ENCODE measurements around the gene SLC31A2. TPM values are rescaled to one million over a fixed set of nuclear protein-coding genes. Genes with fewer than 3 reads are reported as not detected.
"Not testable (repeated sequence)": the region's sequence is repeated elsewhere in the genome, so short reads cannot be mapped to it uniquely, and the experiment has no call there.

The SLC31A2 gene, protein sequence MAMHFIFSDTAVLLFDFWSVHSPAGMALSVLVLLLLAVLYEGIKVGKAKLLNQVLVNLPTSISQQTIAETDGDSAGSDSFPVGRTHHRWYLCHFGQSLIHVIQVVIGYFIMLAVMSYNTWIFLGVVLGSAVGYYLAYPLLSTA
- total RNA-seq (10 to 100 TPM in 3 of 4 donors, 1 to 10 TPM in 1; 10.0 to 21.5 (median 16.2) TPM), polyA plus RNA-seq (10 to 100 TPM; 11.5 to 35.4 (median 31.7) TPM)
- long read RNA-seq, donor 1, transcript SLC31A2-201 (4 exons, 1,785 nt), result major isoform, 12 of 13 reads
- long read RNA-seq, donor 1, partial matches to known transcripts, result 0 of 13 reads
- long read RNA-seq, donor 1, other reads (novel, unspliced or antisense), result 1 of 13 reads
- long read RNA-seq, donor 2, transcript SLC31A2-201 (4 exons, 1,785 nt), result major isoform, 44 of 46 reads
- long read RNA-seq, donor 2, partial matches to known transcripts, result 0 of 46 reads
- long read RNA-seq, donor 2, other reads (novel, unspliced or antisense), result 1 of 46 reads

GRCh38 chr9:113150670-113151611, at the start of gene SLC31A2:
Gene SLC31A2, plus strand, starts transcription at chr9:113151007. Its CDS starts 68 bp downstream, at chr9:113151075.
- TF ChIP-seq, protein P1, sequence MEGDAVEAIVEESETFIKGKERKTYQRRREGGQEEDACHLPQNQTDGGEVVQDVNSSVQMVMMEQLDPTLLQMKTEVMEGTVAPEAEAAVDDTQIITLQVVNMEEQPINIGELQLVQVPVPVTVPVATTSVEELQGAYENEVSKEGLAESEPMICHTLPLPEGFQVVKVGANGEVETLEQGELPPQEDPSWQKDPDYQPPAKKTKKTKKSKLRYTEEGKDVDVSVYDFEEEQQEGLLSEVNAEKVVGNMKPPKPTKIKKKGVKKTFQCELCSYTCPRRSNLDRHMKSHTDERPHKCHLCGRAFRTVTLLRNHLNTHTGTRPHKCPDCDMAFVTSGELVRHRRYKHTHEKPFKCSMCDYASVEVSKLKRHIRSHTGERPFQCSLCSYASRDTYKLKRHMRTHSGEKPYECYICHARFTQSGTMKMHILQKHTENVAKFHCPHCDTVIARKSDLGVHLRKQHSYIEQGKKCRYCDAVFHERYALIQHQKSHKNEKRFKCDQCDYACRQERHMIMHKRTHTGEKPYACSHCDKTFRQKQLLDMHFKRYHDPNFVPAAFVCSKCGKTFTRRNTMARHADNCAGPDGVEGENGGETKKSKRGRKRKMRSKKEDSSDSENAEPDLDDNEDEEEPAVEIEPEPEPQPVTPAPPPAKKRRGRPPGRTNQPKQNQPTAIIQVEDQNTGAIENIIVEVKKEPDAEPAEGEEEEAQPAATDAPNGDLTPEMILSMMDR (IDR thresholded peaks at IDR 0.05), result peak; percentile 23
- intact Hi-C loops (cut with DNase I), result loop anchor here in 1 of 2 donors (10.0 kb wide), 1 partner anchor 254 kb away; the partner anchor contains the start of gene ALAD
- H3K4me3 ChIP-seq, result peak within 1 kb of the TSS; percentile 84
- 1% methylated on average over 66 to 87 of the region's 87 CpGs for WGBS, 3 donors
- H3K27ac ChIP-seq, result peak within 1 kb of the TSS; percentile 86
- H3K4me1 ChIP-seq, result peaks cover 18% of the 10 kb centered on the region
- no peaks in the 10 kb centered on the region for H3K9me3 ChIP-seq
- no peaks in the 10 kb centered on the region for H3K27me3 ChIP-seq (ENCODE audit: insufficient read depth in 3 of 3, low read length in 2 of 3)
- H3K36me3 ChIP-seq (ENCODE audit: insufficient read depth in 1 of 2, low read depth in 1 of 2), result no peaks in the 10 kb centered on the region
- DNase-seq (peak; percentile 92 to 94), ATAC-seq (peak; percentile 89 to 96 (median 92))

DNA sequence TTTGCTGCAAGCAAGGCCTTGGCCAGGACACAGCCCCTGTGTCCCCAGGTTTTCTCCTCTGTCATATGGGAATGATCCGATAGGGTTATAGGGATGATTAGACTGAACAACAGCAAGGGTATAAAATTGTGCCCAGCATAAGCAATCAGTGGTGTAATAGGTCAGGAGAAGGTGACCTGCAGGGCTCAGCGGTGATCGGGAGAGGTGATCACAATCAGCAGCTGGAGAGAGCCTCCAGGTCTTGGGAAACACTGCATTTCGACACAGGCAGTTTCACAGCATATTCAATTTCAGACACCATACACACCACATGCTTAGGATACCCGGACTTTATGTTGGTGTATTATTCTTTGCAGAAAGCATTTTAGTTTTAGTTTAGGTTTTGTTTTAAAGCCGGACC, 45.5 kb upstream of the SLC31A2 start:
- no CpG with 5 or more reads among the region's 6 CpGs for WGBS, 3 donors
- H3K9me3 ChIP-seq; H3K4me1 ChIP-seq; ATAC-seq; H3K4me3 ChIP-seq; DNase-seq; H3K27ac ChIP-seq; H3K36me3 ChIP-seq (ENCODE audit: insufficient read depth in 1 of 2, low read depth in 1 of 2); H3K27me3 ChIP-seq (ENCODE audit: insufficient read depth in 3 of 3, low read length in 2 of 3): not testable (repeated sequence)
- intact Hi-C loops (cut with DNase I), result loop anchor here in 1 of 2 donors (10.0 kb wide), 1 partner anchor 181 kb away; no protein-coding TSS in a partner anchor

- H3K36me3 ChIP-seq (ENCODE audit: insufficient read depth in 1 of 2, low read depth in 1 of 2); H3K27ac ChIP-seq; H3K4me3 ChIP-seq; H3K9me3 ChIP-seq; H3K4me1 ChIP-seq; H3K27me3 ChIP-seq (ENCODE audit: insufficient read depth in 3 of 3, low read length in 2 of 3); DNase-seq: not testable (repeated sequence)
- WGBS, 3 donors, result 9 to 11% (median 10%) methylated on average over 4 to 8 of the region's 56 CpGs
- peak; percentile 78 to 88 (median 82) for ATAC-seq
- TF ChIP-seq, protein P1 (IDR thresholded peaks at IDR 0.05), result peak; percentile 38
- intact Hi-C loops (cut with DNase I), result loop anchor here in 1 of 2 donors (5.0 kb wide), 1 partner anchor 189 kb away; no protein-coding TSS in a partner anchor
Measured at GRCh38 chr9:113111065-113111951, 39.5 kb upstream of the SLC31A2 start.

GRCh38 chr9:113112706-113113510, 37.9 kb upstream of the SLC31A2 start:
- intact Hi-C loops (cut with DNase I), result loop anchor here in 1 of 2 donors (5.0 kb wide), 1 partner anchor 191 kb away; no protein-coding TSS in a partner anchor
- not testable (repeated sequence) for H3K4me1 ChIP-seq; DNase-seq; H3K27ac ChIP-seq; H3K36me3 ChIP-seq (ENCODE audit: insufficient read depth in 1 of 2, low read depth in 1 of 2); H3K4me3 ChIP-seq; H3K9me3 ChIP-seq; H3K27me3 ChIP-seq (ENCODE audit: insufficient read depth in 3 of 3, low read length in 2 of 3)
- ATAC-seq, result peak; percentile 81 to 90 (median 84)
- 1 to 4% (median 3%) methylated on average over 4 to 6 of the region's 54 CpGs for WGBS, 3 donors
- TF ChIP-seq, protein P1 (IDR thresholded peaks at IDR 0.05), result peak; percentile 47

GRCh38 chr9:113118829-113119228, 32.0 kb upstream of the SLC31A2 start:
- H3K9me3 ChIP-seq; H3K27me3 ChIP-seq (ENCODE audit: insufficient read depth in 3 of 3, low read length in 2 of 3); H3K4me1 ChIP-seq; H3K27ac ChIP-seq; DNase-seq; H3K4me3 ChIP-seq; ATAC-seq; intact Hi-C loops (cut with DNase I); H3K36me3 ChIP-seq (ENCODE audit: insufficient read depth in 1 of 2, low read depth in 1 of 2): not testable (repeated sequence)
- WGBS, 3 donors, result no CpG with 5 or more reads among the region's 6 CpGs

Measured in psoas muscle (tissue), 8 donors.